Measurements from ENCODE around the gene UBE2M.
A peak's percentile ranks its signal among the peaks of the same experiment; 100 is the strongest.

The UBE2M gene

GRCh38 chr19:58558066-58558622 lies at the start of gene UBE2M:
UBE2M (minus strand) TSS chr19:58558611; CDS start chr19:58558381, 230 bp downstream.
- peak; percentile 78 for DNase-seq

- DNase-seq = peak; percentile 28
These were observed 48.8 kb upstream of the UBE2M start for GRCh38 chr19:58607213-58607612.

- DNase-seq = peak; percentile 5
These were observed 48.0 kb upstream of the UBE2M start for GRCh38 chr19:58606251-58606896.

- peak; percentile 19 for DNase-seq
These were observed 27.8 kb upstream of the UBE2M start for GRCh38 chr19:58586133-58586765.

- no peak for DNase-seq
These were observed 27.2 kb upstream of the UBE2M start for GRCh38 chr19:58585442-58586132.

- DNase-seq = peak; percentile 25
These were observed 26.4 kb upstream of the UBE2M start for GRCh38 chr19:58584498-58585441.

GRCh38 chr19:58582985-58583384 lies 24.6 kb upstream of the UBE2M start:
- no peak for DNase-seq

- peak; percentile 92 for DNase-seq
These were observed 23.1 kb upstream of the UBE2M start for GRCh38 chr19:58581227-58582141.

- DNase-seq = peak; percentile 17
These were observed 21.2 kb upstream of the UBE2M start for GRCh38 chr19:58579473-58580142.

- DNase-seq = peak; percentile 17
These were observed 19.9 kb upstream of the UBE2M start for GRCh38 chr19:58578012-58578925.

GRCh38 chr19:58577581-58577980 lies 19.2 kb upstream of the UBE2M start:
- DNase-seq = peak; percentile 1

- peak; percentile 94 for DNase-seq
These were observed 17.0 kb upstream of the UBE2M start for GRCh38 chr19:58575183-58576041.

GRCh38 chr19:58573658-58574164 lies 15.3 kb upstream of the UBE2M start:
- no peak for DNase-seq

- peak; percentile 100 for DNase-seq
These were observed 14.6 kb upstream of the UBE2M start, which contains the start of gene MZF1 for GRCh38 chr19:58572818-58573657. MZF1 (minus strand) TSS chr19:58573335; CDS start chr19:58571389, 1,946 bp downstream.

- DNase-seq = no peak
These were observed 13.8 kb upstream of the UBE2M start for GRCh38 chr19:58572026-58572817.

- no peak for DNase-seq
These were observed 13.2 kb upstream of the UBE2M start for GRCh38 chr19:58571575-58571947.
